Astrocyte (in vitro differentiated cells and primary cell): ENCODE results near the gene GXYLT2. TPM values are rescaled to one million over a fixed set of nuclear protein-coding genes. Genes with fewer than 3 reads are reported as not detected.

ENCODE experiments used
- DNase-seq: peaks from one replicate; pipeline ENCODE4 v3.0.0-alpha.2; 2010; ENCODE audit warnings: low read depth
- FAIRE-seq: peaks from 2 replicates; lab custom pipeline; 2011; peaks lifted over from hg19 to GRCh38; lab: Jason Lieb, UNC
- H2AFZ ChIP-seq: 2 replicates; pipeline ENCODE4 v1.6.0; 2012; ENCODE audit warnings: low read depth, low read length, inconsistent platforms
- H3K27ac ChIP-seq: 2 replicates; pipeline ENCODE4 v1.5.1; 2011; ENCODE audit warnings: low read depth, low read length, inconsistent platforms
- H3K27me3 ChIP-seq: 2 replicates; pipeline ENCODE4 v1.6.0; 2011; ENCODE audit warnings: low read length, inconsistent platforms; ENCODE audit not compliant: insufficient read depth
- H3K36me3 ChIP-seq: 2 replicates; pipeline ENCODE4 v1.5.1; 2011; ENCODE audit warnings: low read length, inconsistent platforms; ENCODE audit not compliant: insufficient read depth
- H3K4me1 ChIP-seq: 2 replicates; pipeline ENCODE4 v1.5.1; 2011; ENCODE audit warnings: low read length, inconsistent platforms; ENCODE audit not compliant: insufficient read depth
- H3K4me2 ChIP-seq: 2 replicates; pipeline ENCODE4 v1.6.0; 2012; ENCODE audit warnings: low read length, inconsistent platforms
- H3K4me3 ChIP-seq: 2 replicates; pipeline ENCODE4 v1.5.1; 2011; ENCODE audit warnings: low read depth, mild to moderate bottlenecking, low read length, inconsistent platforms; ENCODE audit not compliant: insufficient read depth
- H3K79me2 ChIP-seq: 2 replicates; pipeline ENCODE4 v1.6.0; 2012; ENCODE audit warnings: mild to moderate bottlenecking, low read length, inconsistent platforms; ENCODE audit not compliant: insufficient read depth
- H3K9ac ChIP-seq: 2 replicates; pipeline ENCODE4 v1.6.0; 2012; ENCODE audit warnings: mild to moderate bottlenecking, low read length, inconsistent platforms
- H3K9me3 ChIP-seq: 2 replicates; pipeline ENCODE4 v1.5.1; 2012; ENCODE audit warnings: low read depth, mild to moderate bottlenecking, low read length, inconsistent platforms; ENCODE audit not compliant: insufficient read depth
- H4K20me1 ChIP-seq: 2 replicates; pipeline ENCODE4 v1.6.0; 2012; ENCODE audit warnings: low read length, inconsistent platforms; ENCODE audit not compliant: insufficient read depth
- H3K27ac Mint-ChIP-seq: one replicate; pipeline ENCODE4 v1.8.0; 2021; ENCODE audit warnings: mild to moderate bottlenecking, mixed read lengths; ENCODE audit not compliant: unreplicated experiment
- H3K27me3 Mint-ChIP-seq: one replicate; pipeline ENCODE4 v1.8.0; 2021; ENCODE audit warnings: low read depth, mixed read lengths; ENCODE audit not compliant: unreplicated experiment
- H3K36me3 Mint-ChIP-seq: one replicate; pipeline ENCODE4 v1.8.0; 2021; ENCODE audit warnings: low read depth, mixed read lengths; ENCODE audit not compliant: unreplicated experiment
- H3K4me1 Mint-ChIP-seq: one replicate; pipeline ENCODE4 v1.8.0; 2021; ENCODE audit warnings: low read depth, mixed read lengths; ENCODE audit not compliant: unreplicated experiment
- H3K4me3 Mint-ChIP-seq: one replicate; pipeline ENCODE4 v1.8.0; 2021; ENCODE audit warnings: mild to moderate bottlenecking, moderate library complexity, mixed read lengths; ENCODE audit not compliant: unreplicated experiment
- H3K9me3 Mint-ChIP-seq: one replicate; pipeline ENCODE4 v1.8.0; 2021; ENCODE audit warnings: mild to moderate bottlenecking, mixed read lengths; ENCODE audit not compliant: unreplicated experiment
- CTCF ChIP-seq: IDR thresholded peaks from 2 replicates; pipeline ENCODE4 v1.5.1; 2011; ENCODE audit warnings: low read depth, mild to moderate bottlenecking, inconsistent platforms, low read length, moderate library complexity; ENCODE audit not compliant: insufficient read depth
- EZH2 ChIP-seq: IDR thresholded peaks from 2 replicates; pipeline ENCODE4 v1.6.1; 2012; ENCODE audit warnings: mild to moderate bottlenecking, low read length, inconsistent platforms; ENCODE audit not compliant: insufficient read depth
- total RNA-seq: library from RNA; stranded (reverse); gene quantifications from 2 replicates; pipeline ENCODE4 v1.2.1, GENCODE V29; 2021

The GXYLT2 gene
- total RNA-seq, 1 donor from 2014 or later, result 62.6 TPM

GRCh38 chr3:72982609-72983366 is 94.9 kb downstream of the GXYLT2 start:
- no peaks in the 10 kb centered on the region for H3K27me3 Mint-ChIP-seq
- H3K9me3 ChIP-seq, result peaks cover 4% of the 10 kb centered on the region
- no peak for FAIRE-seq

GRCh38 chr3:72985576-72985975 is 97.7 kb downstream of the GXYLT2 start:
- Mint-ChIP-seq H3K27me3 (no peaks in the 10 kb centered on the region), H3K4me1 (no peaks in the 10 kb centered on the region), H3K36me3 (peaks cover 11% of the 10 kb centered on the region), H3K9me3 (peaks cover 6% of the 10 kb centered on the region), H3K4me3 (no peak overlapping the region), H3K27ac (no peak overlapping the region)
- FAIRE-seq (no peak), DNase-seq (no peak)
- Histone ChIP-seq H3K4me2 (no peak overlapping the region), H3K36me3 (no peaks in the 10 kb centered on the region), H3K9ac (no peak overlapping the region), H3K4me1 (no peaks in the 10 kb centered on the region), H3K27ac (no peak overlapping the region), H3K4me3 (no peak overlapping the region), H3K79me2 (no peaks in the 10 kb centered on the region), H3K27me3 (no peaks in the 10 kb centered on the region), H2AFZ (no peak overlapping the region), H4K20me1 (no peaks in the 10 kb centered on the region), H3K9me3 (peaks cover 4% of the 10 kb centered on the region)
- TF ChIP-seq EZH2 (no peak), CTCF (no peak)

More at GRCh38 chr3:72982609-72983366, 94.9 kb downstream of the GXYLT2 start:
- H4K20me1 ChIP-seq, result no peaks in the 10 kb centered on the region
- no peaks in the 10 kb centered on the region for H3K27me3 ChIP-seq
- no peak overlapping the region for H3K4me3 ChIP-seq
- Mint-ChIP-seq H3K27ac (no peak overlapping the region), H3K4me3 (no peak overlapping the region), H3K36me3 (peaks cover 17% of the 10 kb centered on the region), H3K9me3 (peaks cover 6% of the 10 kb centered on the region), H3K4me1 (no peaks in the 10 kb centered on the region)
- H3K9ac ChIP-seq, result no peak overlapping the region
- H3K27ac ChIP-seq, result no peak overlapping the region
- TF ChIP-seq EZH2 (no peak), CTCF (no peak)
- no peaks in the 10 kb centered on the region for H3K36me3 ChIP-seq
- H3K79me2 ChIP-seq, result no peaks in the 10 kb centered on the region
- no peaks in the 10 kb centered on the region for H3K4me1 ChIP-seq
- DNase-seq, result no peak
- no peak overlapping the region for H3K4me2 ChIP-seq
- H2AFZ ChIP-seq, result no peak overlapping the region
